SK-N-MC (cell line): ENCODE measurements around the gene ZNF516.

Source experiments
- EZH2 ChIP-seq: fragments of 200-600 bp; sonication (generic); IDR thresholded peaks from one replicate; pipeline ENCODE4 v1.6.1; 2017; ENCODE audit warnings: antibody characterized with exemption
- POLR2AphosphoS5 ChIP-seq: IDR thresholded peaks from 2 replicates; pipeline ENCODE4 v1.6.1; 2012; ENCODE audit warnings: mild to moderate bottlenecking, low read depth, low read length, borderline replicate concordance

DNA sequence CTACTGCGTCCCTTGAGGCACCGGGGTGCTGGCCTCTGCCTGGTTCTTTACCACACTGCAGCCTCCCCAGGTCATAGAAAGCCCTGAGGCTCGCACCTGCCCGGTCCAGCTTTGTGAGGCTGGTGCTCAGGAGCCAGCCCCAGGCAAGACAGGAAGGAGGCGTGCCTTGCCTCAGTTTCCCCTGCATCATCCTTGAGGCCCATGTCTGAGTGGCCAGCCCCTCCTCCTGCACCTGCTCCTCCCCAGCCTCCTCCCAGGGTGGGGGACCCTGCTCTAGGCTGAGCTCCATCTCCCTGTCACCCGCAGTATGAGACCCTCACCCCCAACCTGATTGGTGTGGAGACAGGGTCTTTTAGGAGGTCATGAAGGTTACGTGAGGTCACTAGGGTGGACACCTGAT lies 147.7 kb downstream of the ZNF516 start:
- TF ChIP-seq POLR2AphosphoS5 (no peak), EZH2 (no peak)
